Vagina (tissue), 2 donors: ENCODE data around the gene ABLIM2. TPM values are rescaled to one million over a fixed set of nuclear protein-coding genes. Genes with fewer than 3 reads are reported as not detected.

ENCODE experiments used
- DNase-seq, 2 donors: peaks; one replicate each; pipeline ENCODE4 v3.0.0-alpha.2; 2017; ENCODE audit errors: extremely low spot score in 2 of 2
- H3K27ac ChIP-seq: fragments of 200-600 bp; sonication (generic); one replicate; pipeline ENCODE4 v1.5.1; 2019
- H3K27me3 ChIP-seq: fragments of 200-600 bp; sonication (generic); one replicate; pipeline ENCODE4 v1.5.1; 2019
- H3K36me3 ChIP-seq, 2 donors: fragments of 200-600 bp; sonication (generic); one replicate each; pipeline ENCODE4 v1.5.1; 2017 to 2019
- H3K4me1 ChIP-seq: fragments of 200-600 bp; sonication (generic); one replicate; pipeline ENCODE4 v1.5.1; 2019
- H3K4me3 ChIP-seq, 2 donors: fragments of 200-600 bp; sonication (generic); 1 replicate in 1 of 2; 2 replicates in 1 of 2; pipeline ENCODE4 v1.5.1; 2016 to 2019
- H3K9me3 ChIP-seq: fragments of 200-600 bp; sonication (generic); one replicate; pipeline ENCODE4 v1.5.1; 2019
- POLR2A ChIP-seq, 2 donors: fragments of 450-650 bp; IDR thresholded peaks; one replicate each; pipeline ENCODE4 v1.6.1; 2017; ENCODE audit warnings: antibody characterized with exemption in 2 of 2, mild to moderate bottlenecking in 2 of 2, moderate library complexity in 2 of 2
- POLR2AphosphoS5 ChIP-seq, 2 donors: sonication (generic); formaldehyde crosslinking; IDR thresholded peaks; one replicate each; pipeline ENCODE4 v1.9.0; 2017; ENCODE audit warnings: antibody characterized with exemption in 2 of 2, mild to moderate bottlenecking in 2 of 2, low read depth in 1 of 2; ENCODE audit not compliant: insufficient read depth in 1 of 2
- intact Hi-C: fragments of 100-400 bp; cut with DNase I; formaldehyde crosslinking; loops from one replicate; pipeline ENCODE4 v1.15.1; 2023
- total RNA-seq: library from RNA; depleted of rRNA; stranded (reverse); fragments of >200 nt; gene quantifications from one replicate; pipeline ENCODE4 v1.2.3, GENCODE V29; 2016
- TF ChIP-seq, protein P1 (sequence below), 3 experiments: fragments of 450-650 bp in 2 of 3; fragments of 200-600 bp in 1 of 3; sonication (generic) in 1 of 3; IDR thresholded peaks; one replicate each; pipeline ENCODE4 v1.5.1; 2017 to 2019; ENCODE audit warnings: antibody characterized with exemption in 3 of 3, mild to moderate bottlenecking in 2 of 3, moderate library complexity in 2 of 3

ABLIM2 gene
- total RNA-seq, 1 donor from 2014 or later, result 15.5 TPM

GRCh38 chr4:8004066-8004465 lies 154.5 kb downstream of the ABLIM2 start:
- H3K27ac ChIP-seq, result no peak overlapping the region
- H3K9me3 ChIP-seq, result no peaks in the 10 kb centered on the region
- no peaks in the 10 kb centered on the region for H3K27me3 ChIP-seq
- H3K36me3 ChIP-seq, result no peaks in the 10 kb centered on the region
- intact Hi-C loops, result no loop called here
- H3K4me1 ChIP-seq, result no peaks in the 10 kb centered on the region
- TF ChIP-seq, protein P1, sequence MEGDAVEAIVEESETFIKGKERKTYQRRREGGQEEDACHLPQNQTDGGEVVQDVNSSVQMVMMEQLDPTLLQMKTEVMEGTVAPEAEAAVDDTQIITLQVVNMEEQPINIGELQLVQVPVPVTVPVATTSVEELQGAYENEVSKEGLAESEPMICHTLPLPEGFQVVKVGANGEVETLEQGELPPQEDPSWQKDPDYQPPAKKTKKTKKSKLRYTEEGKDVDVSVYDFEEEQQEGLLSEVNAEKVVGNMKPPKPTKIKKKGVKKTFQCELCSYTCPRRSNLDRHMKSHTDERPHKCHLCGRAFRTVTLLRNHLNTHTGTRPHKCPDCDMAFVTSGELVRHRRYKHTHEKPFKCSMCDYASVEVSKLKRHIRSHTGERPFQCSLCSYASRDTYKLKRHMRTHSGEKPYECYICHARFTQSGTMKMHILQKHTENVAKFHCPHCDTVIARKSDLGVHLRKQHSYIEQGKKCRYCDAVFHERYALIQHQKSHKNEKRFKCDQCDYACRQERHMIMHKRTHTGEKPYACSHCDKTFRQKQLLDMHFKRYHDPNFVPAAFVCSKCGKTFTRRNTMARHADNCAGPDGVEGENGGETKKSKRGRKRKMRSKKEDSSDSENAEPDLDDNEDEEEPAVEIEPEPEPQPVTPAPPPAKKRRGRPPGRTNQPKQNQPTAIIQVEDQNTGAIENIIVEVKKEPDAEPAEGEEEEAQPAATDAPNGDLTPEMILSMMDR (IDR thresholded peaks at IDR 0.05), result no peak
- no peak for TF ChIP-seq POLR2A (IDR thresholded peaks at IDR 0.05)
- TF ChIP-seq POLR2AphosphoS5 (IDR thresholded peaks at IDR 0.05; ENCODE audit: insufficient read depth in 1 of 2, low read depth in 1 of 2), result no peak
- no peak overlapping the region for H3K4me3 ChIP-seq
- DNase-seq, result no peak

DNA sequence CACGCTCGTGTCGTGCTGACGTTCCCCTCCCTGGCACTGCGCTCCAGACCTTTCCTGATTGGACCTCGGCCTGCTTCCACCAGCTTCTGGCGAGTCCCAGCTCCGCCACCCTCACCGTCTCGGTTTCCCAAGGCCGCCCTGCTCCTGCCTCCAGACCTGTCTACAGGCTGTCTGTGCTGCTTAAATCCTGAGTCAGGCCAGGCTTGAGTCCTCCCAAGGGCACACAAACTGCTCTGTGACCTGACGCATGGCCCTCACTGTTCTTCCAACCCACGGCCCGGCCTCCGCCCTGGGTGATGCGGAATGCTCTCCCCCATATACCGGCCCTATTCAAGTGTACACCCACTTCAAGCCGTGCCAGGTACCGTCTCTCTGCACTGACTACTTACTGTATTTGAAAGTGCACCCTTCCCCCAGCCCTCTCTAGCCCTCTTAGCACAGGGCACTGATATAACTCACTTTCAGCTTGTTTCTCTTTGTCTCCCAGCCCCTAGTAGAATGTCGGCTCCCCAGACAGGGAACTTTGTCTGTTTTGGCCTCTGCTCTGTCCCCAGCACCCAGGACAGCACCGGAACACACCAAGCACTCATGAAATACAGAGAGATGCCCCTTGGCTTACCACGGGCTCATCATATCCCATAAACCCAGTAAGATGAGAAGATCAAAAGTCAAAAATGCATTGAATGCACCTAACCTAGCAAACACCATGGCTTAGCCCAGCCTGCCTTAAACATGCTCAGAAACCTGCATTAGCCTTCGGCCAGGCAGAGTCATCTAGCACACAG lies 155.9 kb downstream of the ABLIM2 start:
- no peak for DNase-seq
- intact Hi-C loops, result no loop called here
- TF ChIP-seq POLR2A (IDR thresholded peaks at IDR 0.05) (no peak), POLR2AphosphoS5 (IDR thresholded peaks at IDR 0.05; ENCODE audit: insufficient read depth in 1 of 2, low read depth in 1 of 2) (no peak)
- TF ChIP-seq, protein P1 (IDR thresholded peaks at IDR 0.05), result no peak

DNA sequence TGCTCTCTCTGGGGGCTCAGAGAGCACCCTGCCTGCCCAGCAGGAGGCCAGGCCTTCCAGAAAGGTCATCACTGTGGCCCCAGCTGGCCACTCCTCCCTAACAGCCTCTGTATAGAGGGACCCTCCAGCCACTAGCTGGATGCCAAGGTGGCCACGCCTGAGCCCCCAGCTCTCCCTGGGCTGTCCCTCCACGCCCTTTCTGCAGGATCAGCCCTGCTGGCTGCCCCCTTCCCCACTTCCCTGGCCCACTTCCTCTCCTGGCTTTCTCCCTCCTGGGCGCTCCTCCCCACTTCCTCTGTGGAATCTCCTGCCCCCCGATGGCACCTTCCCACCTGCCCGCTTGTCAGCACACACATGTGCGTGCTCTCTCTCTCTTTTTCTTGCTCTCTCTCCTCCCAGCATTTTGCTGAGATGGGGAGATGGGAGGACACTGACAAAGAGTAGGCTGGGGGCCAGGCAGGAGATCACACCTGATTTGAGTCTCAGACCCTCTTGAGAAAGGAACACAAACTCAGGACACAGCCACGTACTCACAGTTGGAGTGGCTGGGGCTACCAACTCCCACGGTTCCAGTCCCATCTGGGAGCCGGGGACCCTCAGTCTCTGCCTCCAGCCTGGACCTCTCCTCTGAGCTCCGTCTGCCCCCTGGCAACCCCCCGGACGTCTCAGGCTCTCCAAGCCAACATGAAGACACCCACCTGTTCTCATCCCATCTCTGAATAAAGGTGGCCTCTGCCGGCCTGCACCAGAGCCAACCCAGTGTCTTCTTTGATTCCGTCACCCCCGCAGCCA lies 156.9 kb downstream of the ABLIM2 start:
- Histone ChIP-seq H3K27me3 (no peaks in the 10 kb centered on the region), H3K27ac (no peak overlapping the region), H3K4me1 (no peaks in the 10 kb centered on the region), H3K36me3 (no peaks in the 10 kb centered on the region), H3K9me3 (no peaks in the 10 kb centered on the region), H3K4me3 (no peak overlapping the region)
- DNase-seq, result no peak
- intact Hi-C loops, result no loop called here
- no peak for TF ChIP-seq POLR2AphosphoS5 (IDR thresholded peaks at IDR 0.05; ENCODE audit: insufficient read depth in 1 of 2, low read depth in 1 of 2)
- no peak for TF ChIP-seq POLR2A (IDR thresholded peaks at IDR 0.05)
- TF ChIP-seq, protein P1 (IDR thresholded peaks at IDR 0.05), result no peak

More for the DNA sequence above, 155.9 kb downstream of the ABLIM2 start:
- no peaks in the 10 kb centered on the region for H3K27me3 ChIP-seq
- no peaks in the 10 kb centered on the region for H3K36me3 ChIP-seq
- H3K27ac ChIP-seq, result no peak overlapping the region
- no peaks in the 10 kb centered on the region for H3K4me1 ChIP-seq
- no peaks in the 10 kb centered on the region for H3K9me3 ChIP-seq
- H3K4me3 ChIP-seq, result no peak overlapping the region

GRCh38 chr4:8000721-8001491 lies 157.7 kb downstream of the ABLIM2 start:
- DNase-seq, result no peak
- Histone ChIP-seq H3K4me3 (no peak overlapping the region), H3K4me1 (no peaks in the 10 kb centered on the region), H3K36me3 (no peaks in the 10 kb centered on the region), H3K27me3 (no peaks in the 10 kb centered on the region), H3K9me3 (no peaks in the 10 kb centered on the region), H3K27ac (no peak overlapping the region)
- intact Hi-C loops, result no loop called here
- TF ChIP-seq POLR2AphosphoS5 (IDR thresholded peaks at IDR 0.05; ENCODE audit: insufficient read depth in 1 of 2, low read depth in 1 of 2) (no peak), POLR2A (IDR thresholded peaks at IDR 0.05) (no peak)
- TF ChIP-seq, protein P1 (IDR thresholded peaks at IDR 0.05), result no peak
